Fibroblast of skin of right quadriceps (primary cell): ENCODE results near the gene TRAPPC10.
"Not testable (repeated sequence)": the region's sequence is repeated elsewhere in the genome, so short reads cannot be mapped to it uniquely, and the experiment has no call there.

Experiments
- DNase-seq: peaks from one replicate; pipeline ENCODE4 v3.0.0-alpha.2; 2013

Gene TRAPPC10

DNA sequence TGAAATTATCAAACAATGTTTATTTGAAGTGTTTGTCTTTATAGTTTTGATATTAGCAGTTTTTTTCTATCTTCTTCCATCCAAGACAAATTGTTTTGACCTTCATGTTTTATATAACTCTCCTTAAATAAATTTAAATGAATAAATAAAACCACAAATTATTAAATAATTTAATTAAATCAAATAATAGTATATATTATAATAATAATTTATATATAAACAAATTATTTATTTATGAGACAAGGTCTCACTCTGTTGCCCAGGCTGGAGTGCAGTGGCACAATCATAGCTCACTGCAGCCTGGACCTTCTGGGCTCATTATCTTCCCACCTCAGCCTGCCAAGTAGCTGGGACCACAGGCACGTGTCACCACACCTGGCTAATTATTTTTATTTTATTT lies 82.7 kb downstream of the TRAPPC10 start:
- DNase-seq: no peak

DNA sequence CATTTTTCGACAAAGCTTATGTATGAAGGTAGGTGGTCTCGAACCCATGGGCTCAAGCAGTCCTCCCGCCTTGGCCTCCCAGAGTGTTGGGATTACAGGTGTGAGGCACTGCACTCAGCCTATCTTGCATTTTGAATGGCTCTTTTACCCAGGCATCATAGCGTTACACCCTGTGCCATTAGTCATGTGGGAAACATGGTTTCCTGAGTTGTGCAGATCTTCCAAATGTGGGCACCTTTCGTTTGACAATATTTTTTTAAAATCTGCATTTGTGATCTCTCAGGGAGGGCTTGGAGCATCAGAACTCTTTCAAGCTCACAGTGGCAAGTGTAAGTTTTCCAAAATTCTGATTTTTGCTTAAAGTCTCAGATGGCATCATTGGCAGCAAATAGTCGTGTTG lies 86.4 kb downstream of the TRAPPC10 start:
- DNase-seq: not testable (repeated sequence)

DNA sequence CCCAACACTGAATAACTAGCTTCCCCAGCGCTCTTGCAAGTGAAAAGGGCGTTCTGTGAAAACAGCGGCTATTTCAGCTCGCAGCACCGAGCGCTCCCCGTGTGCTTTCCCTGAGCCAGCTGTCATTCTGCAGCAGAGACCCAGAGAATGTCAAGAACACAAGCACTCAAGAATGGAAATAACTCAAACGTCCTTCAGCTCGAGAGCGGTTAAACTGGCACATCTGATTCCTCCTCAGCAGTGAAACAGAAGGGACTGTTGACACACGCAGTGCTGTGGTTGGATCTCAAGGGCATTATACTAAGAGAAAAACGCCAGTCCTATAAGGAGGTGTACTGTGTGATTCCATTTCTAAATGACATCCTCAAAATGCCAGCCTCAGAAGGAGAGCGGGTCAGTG lies 86.9 kb downstream of the TRAPPC10 start:
- not testable (repeated sequence) for DNase-seq

DNA sequence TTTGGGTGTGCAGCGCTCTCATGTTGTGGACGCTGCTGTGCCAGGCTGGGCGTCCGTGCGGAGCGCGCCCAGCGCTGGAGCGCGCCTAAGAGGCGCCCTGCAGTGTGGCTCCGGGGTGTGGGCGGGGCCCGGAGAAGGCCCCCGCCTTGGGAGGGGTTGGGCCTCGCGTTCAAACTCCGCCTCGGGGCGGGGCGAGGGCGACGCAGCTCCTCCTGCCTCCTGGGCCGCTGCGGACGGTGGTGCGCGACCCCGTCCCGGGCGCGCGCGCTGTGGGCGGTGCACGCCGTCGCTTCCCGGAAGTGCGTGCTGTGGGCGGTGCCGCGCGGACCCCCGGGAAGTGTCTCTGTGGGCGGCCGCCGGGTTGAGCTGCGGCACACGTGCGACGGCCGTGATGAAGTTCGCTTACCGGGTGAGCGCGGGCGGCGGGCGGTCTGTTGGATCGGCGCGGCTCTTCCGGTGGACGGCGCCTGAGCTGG lies 95.0 kb downstream of the TRAPPC10 start, which contains the start of gene PWP2:
PWP2 (plus strand) TSS at position 374 of the 476 bp plus-strand sequence; CDS start at position 392, 18 bp downstream.
- DNase-seq: not testable (repeated sequence)

DNA sequence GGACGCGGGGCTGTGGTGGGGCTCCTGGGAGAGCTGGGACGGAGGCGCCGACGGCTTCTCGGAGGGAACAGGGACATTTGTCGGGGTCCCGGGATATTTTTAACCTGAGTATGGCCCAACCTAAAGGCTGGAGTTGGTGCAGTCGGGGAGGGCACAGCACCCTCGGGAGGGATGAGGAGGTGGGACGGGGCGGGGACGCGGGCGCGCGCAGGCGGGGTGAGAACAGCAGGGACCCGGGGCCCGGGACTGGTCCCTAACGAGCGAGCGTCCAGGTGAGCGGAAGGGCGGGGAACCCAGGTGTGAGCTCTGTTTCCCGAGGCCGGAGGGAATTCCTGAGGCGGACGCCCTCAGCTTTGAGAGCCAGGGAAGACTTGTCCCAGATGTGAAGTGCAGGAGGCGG lies 95.5 kb downstream of the TRAPPC10 start:
- not testable (repeated sequence) for DNase-seq

DNA sequence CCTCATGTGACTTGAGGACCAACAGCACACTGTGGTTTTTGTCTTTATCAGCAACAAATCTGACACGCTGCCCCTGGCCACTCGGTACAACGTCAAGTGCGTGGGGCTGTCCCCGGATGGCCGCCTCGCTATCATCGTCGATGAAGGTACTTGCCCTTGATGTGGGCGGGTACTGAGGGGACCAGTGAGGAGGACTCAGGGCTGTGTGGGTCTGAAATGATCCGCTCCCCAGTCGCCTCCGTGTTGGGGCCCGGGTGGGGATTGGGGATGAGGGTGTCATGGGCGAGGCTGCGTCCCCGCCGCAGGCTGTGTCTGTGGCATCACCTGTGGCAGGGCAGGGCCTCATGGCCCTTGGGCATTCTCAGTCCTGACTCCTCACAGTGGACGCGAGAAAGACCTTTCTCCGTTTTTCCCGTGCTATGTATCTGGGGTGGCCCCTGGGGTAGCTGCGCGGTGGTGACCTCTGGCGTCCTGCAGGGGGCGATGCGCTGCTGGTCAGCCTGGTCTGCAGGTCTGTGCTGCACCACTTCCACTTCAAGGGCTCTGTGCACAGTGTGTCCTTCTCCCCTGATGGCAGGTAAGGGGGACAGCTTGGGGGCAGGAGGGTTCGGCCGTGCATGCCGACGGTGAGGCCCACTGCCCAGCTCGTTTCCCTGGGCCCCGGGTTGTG lies 101.7 kb downstream of the TRAPPC10 start:
- DNase-seq: not testable (repeated sequence)

DNA sequence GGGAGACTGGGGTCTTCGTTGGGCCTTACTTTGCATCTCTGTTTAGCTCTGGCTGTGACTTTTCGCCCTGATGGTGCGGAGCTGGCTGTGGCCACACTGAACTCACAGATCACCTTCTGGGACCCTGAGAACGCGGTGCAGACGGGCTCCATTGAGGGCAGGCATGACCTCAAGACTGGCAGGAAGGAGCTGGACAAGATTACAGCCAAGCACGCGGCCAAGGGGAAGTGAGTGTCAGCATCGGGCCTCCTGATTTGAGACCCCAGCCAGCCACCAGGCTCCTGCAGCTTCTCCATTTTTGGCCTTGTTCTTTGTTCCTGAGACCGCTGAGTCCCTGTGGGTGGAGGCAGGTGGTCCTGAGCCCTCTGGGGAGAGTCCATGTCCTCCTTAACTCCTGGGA lies 110.0 kb downstream of the TRAPPC10 start:
- not testable (repeated sequence) for DNase-seq

DNA sequence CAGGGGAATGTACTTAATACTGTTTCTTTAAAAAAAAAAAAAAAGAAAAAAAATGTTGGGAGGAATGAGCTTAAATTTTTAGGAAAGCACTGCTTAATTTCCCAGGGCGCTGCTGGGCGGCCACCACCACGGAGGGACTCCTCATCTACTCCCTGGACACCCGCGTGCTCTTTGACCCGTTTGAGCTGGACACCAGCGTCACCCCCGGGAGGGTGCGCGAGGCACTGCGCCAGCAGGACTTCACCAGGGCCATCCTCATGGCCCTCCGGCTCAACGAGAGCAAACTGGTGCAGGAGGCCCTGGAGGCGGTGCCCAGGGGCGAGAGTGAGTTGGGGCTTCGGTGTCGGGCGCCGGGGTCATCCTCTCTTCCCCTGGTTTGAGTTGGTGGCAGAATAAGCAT lies 115.7 kb downstream of the TRAPPC10 start:
- not testable (repeated sequence) for DNase-seq

DNA sequence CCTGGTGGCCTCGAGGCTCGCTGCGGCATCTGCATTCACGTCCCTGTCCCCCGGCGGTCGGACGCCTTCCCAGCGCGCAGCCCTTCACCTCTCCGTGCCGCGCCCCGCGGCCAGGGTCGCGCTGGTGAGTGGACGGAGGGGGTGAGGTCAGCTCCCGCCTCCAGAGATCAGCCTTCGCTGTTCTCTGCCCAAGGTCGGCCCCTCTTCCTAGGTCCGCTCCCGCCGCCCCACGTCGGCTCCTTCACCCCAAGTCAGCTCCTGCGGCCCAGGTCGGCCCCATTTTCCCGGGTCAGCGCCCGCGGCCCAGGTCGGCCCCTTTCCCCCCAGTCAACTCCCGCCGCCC lies 121.6 kb downstream of the TRAPPC10 start:
- not testable (repeated sequence) for DNase-seq

DNA sequence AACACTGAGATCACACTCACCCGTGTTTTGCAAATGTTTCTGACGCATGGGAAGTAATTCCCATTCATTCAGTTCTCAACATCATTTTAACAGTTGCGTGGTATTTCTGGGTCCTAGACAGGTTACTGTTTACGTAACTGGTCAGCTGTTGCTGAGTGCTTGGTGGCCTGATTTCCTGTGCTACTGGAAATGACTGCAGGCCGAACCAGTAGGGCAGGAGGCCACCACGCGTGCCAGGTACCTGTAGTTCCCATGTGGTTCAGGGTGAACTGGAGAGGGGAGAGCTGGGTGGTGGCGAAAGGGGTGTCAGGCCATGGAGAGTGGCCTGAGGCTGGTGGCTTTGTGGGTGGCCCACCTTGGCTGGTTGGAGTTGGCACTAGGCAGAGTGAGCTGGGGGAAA lies 122.6 kb downstream of the TRAPPC10 start:
- not testable (repeated sequence) for DNase-seq

DNA sequence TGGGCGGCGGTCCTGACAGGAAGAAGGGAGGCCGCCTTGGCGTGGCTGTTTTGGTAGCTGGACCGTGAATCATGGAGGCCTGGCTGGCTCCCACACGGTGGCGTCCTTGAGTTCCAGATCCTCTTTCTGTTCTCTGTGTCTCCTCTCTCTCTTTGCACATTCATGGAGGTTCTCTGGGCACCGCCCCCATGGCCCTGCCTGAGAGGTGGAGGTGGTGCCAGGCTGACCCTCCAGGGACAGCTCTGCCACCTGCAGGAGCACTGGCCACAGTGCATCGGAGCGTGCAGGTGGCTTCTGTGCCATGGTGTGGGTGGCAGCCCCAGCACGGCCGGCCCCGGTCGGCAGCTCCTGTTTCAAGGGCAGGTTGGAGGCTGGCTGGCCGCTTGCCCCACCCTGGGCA lies 125.9 kb downstream of the TRAPPC10 start:
- not testable (repeated sequence) for DNase-seq

DNA sequence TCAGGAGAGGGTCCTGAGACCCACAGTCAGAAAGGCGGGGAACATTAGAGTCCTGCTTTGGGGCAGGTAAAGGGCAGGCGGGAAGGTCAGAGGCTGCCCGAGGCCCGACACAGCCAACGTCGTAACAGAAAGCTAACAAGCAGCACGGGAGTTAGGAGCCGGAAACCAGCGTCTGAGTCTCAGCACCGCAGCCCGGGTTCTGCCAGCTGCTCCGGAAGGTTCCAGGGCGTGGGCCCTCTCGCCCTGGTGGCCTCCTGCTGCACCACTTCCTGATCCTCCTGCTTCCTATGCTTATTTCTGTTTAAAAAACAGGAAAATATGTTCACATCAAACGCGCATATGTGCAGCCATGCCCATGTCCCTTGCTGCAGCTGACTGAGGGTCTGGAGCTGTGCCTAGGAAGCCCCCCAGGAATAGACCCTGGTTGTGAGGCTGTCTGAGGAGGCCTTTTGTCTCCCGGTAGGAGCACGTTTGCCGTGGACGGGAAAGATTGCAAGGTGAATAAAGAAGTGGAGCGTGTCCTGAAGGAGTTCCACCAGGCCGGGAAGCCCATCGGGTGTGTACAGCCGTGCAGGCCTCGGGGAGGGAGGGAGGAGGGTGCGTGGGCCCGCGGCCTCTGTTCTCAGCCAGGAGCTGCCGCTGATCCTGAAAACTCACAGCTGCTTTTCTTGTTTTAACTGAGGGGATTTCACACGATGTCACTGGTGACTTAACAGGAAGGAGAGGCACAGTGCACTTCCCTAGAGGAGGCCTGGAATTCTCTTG lies 127.9 kb downstream of the TRAPPC10 start:
- DNase-seq: not testable (repeated sequence)

DNA sequence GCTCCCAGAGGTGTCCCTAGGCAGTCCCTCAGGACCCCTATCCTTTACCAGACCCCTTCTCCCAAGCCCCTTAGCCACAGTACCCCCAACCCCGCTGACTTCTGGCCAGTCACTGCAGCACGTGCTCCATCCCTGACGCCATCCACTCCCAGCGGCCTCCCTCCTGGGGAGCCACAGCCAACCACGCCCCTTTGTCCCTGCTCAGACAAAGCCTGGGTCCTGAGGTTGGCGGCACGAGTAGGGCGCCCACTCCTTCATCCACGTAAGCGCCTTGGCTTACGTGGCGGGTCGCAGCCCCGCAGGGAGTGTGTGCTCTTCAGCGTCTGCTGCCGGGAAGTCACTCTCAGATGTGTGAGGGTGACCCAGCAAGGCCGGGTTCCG lies 128.4 kb downstream of the TRAPPC10 start:
- DNase-seq: not testable (repeated sequence)

DNA sequence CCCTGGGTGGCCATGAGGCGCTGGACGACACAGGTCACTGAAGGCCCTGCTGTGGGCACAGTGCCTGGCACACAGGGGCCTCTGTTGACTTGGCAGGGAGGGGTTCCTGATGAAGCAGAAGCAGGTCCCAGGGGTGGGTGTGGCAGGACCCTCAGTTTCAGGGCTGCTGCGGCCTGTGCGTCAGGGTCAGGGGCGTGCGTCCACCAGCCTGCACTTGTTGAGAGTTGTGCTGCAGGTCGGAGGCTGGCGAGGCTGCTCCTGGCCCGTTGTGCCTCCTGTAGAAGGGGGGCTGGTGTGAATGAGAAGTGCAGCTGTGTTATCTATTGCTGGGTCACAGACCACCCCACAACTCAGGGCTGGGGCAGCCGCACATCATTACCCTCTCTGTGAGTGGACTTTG lies 130.4 kb downstream of the TRAPPC10 start:
- not testable (repeated sequence) for DNase-seq

DNA sequence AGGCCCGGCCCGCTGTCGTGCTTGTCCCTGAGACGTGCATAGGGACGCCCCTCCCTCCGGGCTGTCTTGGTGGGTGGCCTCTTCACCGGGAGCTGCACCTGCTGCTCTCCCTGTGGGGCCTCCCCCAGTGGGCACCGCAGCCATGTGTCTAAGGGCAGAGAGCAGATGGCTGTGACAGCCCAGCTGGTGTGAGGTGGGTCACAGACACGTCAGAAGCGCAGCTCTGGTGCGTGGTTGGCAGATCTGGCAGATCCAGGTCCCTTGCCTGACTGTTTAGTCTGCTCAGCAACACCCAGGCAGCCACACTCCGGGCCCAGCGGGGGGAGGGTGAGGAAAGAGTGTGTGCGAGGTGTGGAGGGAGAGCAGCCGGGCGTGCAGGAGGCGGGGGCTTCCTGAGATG lies 131.3 kb downstream of the TRAPPC10 start:
- DNase-seq: not testable (repeated sequence)

DNA sequence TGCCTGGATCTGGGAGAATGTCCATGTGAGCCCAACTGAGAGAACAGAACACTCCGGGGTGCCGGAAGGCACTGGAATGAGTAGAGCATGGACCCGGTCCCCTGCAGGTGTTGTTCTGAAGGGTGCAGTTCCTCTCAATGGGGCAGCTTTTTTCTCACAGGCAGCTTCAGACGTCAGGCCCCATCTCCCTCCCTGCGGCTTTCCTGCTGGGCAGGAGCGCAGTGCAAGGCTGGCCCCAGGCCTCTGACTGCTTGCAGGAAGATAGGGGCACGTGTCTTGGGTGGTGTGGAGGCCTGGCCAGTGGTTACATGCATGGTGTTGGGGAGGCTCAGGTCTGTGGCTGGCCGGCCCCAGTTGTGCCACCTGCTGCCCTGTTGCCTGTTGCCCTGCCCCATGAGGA lies 131.9 kb downstream of the TRAPPC10 start:
- not testable (repeated sequence) for DNase-seq

DNA sequence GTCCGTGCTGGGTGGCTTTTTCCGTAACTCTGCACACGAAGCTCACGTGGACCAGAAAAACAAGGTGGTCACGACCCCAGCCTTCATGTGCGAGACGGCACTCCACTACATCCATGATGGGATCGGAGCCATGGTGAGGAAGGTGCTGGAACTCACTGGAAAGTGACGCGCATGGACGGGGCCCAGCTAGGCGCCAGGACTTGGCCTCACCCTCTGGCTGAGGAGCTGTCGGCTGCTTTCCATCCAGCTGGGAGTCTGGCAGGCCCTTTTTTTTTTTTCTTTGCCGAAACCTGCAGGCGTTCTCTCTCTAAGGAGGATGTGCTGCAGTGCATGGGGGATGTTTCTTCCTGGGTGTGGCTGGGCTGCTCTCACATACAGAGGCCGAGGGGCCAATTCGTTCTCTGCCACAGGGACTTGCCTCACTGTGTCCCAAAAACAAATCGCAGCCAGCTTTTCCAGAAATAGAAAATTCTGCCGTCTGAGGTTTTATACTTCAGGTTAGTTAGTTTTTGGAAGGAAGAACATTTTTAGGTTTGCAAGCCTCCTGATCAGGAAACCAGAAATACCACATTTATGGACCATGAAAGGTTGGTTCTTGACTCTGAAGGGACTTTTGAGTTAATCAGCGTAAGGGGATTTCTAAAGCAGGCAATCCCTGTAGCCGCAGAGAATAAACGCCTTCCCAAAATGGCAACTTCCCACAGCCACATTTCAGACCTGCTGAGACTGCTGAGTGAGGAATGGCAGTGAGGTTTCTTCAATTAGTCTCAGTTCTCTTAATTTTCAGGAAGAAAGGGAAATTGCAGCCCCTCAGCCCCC lies 132.9 kb downstream of the TRAPPC10 start:
- not testable (repeated sequence) for DNase-seq

DNA sequence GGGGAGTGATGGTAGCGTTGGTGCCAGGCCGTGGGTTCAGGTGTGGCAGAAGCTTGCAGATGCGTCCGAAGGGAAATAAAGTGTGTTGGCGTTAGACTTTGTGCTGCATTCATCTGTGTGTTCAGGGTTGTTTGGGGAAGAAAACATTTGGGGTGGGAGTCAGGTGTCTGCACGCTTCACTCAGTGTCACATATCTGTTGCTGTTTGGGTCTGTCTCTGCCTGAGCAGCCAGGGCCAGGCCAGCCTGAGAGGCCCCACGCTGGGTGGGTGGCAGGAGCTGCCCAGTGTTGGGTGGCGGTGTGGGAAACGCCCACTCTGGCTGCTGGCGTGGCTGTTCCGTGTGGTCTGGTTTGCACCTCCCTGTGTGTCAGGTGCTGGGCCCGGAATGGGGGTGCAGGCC lies 133.5 kb downstream of the TRAPPC10 start:
- not testable (repeated sequence) for DNase-seq

DNA sequence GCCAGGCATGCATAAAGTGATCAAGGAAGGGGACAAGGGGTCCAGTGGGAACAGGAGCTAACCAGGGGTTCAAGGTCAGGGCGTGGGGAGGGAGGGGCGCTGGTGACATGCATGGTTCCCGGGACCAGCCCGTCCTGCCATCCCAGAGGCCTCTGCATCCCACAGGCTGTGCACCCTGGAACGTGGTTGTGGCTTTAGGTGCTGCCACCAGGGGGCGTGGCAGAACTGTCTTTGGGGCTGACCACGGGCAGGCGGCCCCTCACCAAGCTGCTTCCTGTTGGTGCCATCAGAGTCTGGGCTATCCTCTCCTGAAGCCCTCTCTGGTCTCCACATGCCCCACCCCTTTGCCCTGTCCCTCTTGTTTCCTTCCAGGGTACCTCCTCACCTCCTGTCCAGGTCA lies 135.0 kb downstream of the TRAPPC10 start:
- not testable (repeated sequence) for DNase-seq

DNA sequence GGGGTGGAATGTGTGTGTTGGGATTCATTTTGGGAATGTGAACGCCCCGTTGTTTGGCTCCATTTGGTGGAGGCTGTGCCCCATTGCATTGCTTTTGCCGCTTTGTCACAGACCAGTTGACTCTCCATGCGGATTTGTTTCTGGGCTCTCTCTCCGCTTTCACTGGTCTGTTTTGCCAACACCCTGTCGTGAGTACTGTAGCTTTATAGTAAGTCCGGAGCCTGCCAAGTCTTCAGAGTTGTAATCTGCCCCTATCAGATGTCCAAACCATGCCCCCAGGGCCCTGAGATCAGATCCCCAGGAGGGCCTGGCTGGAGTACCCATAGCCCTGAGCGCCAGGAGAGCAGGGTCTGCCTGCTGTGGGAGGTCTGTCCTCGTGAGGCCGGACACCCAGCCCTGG lies 138.1 kb downstream of the TRAPPC10 start:
- not testable (repeated sequence) for DNase-seq

DNA sequence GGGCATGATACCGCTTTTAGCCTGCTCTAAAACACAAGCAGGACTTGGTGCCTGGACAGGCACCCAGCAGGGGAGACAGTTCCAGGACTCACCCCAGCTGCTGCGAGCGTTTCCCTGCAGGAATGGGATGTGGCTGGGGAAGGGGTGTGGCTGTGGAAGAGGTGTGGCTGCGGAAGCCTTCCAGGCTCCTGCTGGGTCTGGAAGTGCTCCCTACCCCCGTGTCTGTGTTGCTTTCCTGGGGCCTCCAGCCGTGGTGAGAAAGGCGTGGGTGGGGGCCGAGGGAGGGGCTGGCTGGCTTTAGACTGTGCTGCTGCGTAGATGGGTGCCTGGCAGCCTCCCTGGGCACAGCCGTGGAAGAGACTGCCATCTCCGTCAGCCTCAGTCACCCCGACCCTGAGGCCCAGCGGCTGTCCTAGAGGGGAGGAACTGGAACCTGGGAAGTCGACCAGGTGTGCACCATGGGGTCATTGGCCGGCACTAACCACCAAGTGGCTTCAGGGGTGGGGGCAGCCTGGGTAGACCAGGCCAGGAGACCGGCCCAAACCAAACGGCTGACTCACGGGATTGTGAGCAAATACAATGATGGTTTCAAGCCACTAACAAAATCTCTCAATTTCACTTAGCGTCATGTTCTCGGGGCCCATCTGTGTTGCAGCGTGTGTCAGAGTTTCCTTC lies 141.2 kb downstream of the TRAPPC10 start:
- DNase-seq: not testable (repeated sequence)

DNA sequence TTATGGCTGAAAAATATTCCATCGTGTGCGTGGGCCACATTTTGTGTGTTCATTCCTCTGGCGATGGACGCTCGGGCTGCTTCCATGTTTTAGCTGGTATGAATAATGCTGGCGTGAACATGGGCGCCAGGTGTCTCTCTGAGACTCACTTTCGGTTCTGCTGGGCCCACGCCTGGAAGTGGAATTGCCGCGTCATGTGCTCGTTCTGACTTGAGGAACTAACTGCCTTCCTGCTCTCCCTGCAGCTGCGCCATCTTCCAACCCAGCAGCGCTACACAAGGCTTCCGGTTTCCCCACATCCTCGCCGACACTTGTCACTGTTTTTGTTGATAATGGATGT lies 141.8 kb downstream of the TRAPPC10 start:
- not testable (repeated sequence) for DNase-seq

DNA sequence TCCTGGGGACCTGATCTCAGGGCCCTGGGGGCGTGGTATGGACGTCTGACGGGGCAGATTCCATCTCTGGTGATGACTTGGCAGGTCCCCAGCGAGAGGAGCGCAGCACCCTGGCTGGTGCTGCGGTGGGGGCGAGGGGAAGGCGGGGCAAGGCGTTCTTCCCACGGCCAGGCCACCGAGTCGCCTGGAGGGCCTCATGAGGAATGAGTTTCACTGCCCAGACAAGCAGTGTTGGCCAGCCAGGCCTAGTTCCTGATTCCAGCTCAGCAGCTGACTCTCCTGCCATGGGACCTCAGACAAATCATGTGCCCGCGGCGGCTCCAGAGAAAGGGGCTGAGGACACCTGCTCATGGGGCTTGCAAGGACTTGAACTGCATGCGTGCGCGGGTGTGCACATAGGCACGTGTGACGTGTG lies 142.7 kb downstream of the TRAPPC10 start:
- not testable (repeated sequence) for DNase-seq
